NB4 (cell line): ENCODE measurements around the gene PLA2G2C.
A peak's percentile ranks its signal among the peaks of the same experiment; 100 is the strongest.

ENCODE experiments used
- DNase-seq: peaks from one replicate; pipeline ENCODE4 v3.0.0; 2010; ENCODE audit warnings: low read depth
- H3K4me3 ChIP-seq: one replicate; pipeline ENCODE4 v1.5.1; 2011; ENCODE audit warnings: mild to moderate bottlenecking, low read depth, low read length, moderate library complexity
- CTCF ChIP-seq: IDR thresholded peaks from one replicate; pipeline ENCODE4 v1.5.1; 2012; ENCODE audit warnings: low read depth, low read length
- MAX ChIP-seq: IDR thresholded peaks from 2 replicates; pipeline ENCODE4 v1.6.1; 2011; ENCODE audit warnings: low read depth, low read length
- MYC ChIP-seq: IDR thresholded peaks from 2 replicates; pipeline ENCODE4 v1.6.1; 2011; ENCODE audit warnings: low read depth, low read length
- POLR2A ChIP-seq: IDR thresholded peaks from 2 replicates; pipeline ENCODE4 v1.6.1; 2011; ENCODE audit warnings: mild to moderate bottlenecking; ENCODE audit not compliant: insufficient read length; ENCODE audit errors: extremely low read depth

Gene PLA2G2C

GRCh38 chr1:20174937-20175666 is 11.2 kb downstream of the PLA2G2C start:
- 0 out of 2 replicates have a peak, but pooled peaks have one; percentile 34 for TF ChIP-seq MAX
- no peak for TF ChIP-seq CTCF
- peak overlapping the region; percentile 76 for H3K4me3 ChIP-seq
- peak; percentile 89 for DNase-seq

- peak overlapping the region; percentile 34 for H3K4me3 ChIP-seq
- no peak for DNase-seq
- TF ChIP-seq MAX = no peak
- no peak for TF ChIP-seq POLR2A
- no peak for TF ChIP-seq MYC
- no peak for TF ChIP-seq CTCF
These were observed 14.2 kb downstream of the PLA2G2C start for GRCh38 chr1:20172033-20172590.

GRCh38 chr1:20169932-20170331 is 16.4 kb downstream of the PLA2G2C start:
- no peak for DNase-seq
- no peak for TF ChIP-seq MYC
- no peak overlapping the region for H3K4me3 ChIP-seq

- no peak overlapping the region for H3K4me3 ChIP-seq
- TF ChIP-seq MYC (no peak), POLR2A (no peak), MAX (no peak), CTCF (no peak)
- no peak for DNase-seq
These were observed 17.5 kb downstream of the PLA2G2C start for GRCh38 chr1:20168564-20169491.

GRCh38 chr1:20167126-20167525 is 19.2 kb downstream of the PLA2G2C start:
- no peak for TF ChIP-seq CTCF
- no peak for TF ChIP-seq MYC
- no peak for TF ChIP-seq POLR2A
- no peak for TF ChIP-seq MAX
- DNase-seq = no peak
- no peak overlapping the region for H3K4me3 ChIP-seq

GRCh38 chr1:20166051-20166450 is 20.3 kb downstream of the PLA2G2C start:
- H3K4me3 ChIP-seq = peak overlapping the region; percentile 32
- DNase-seq = peak; percentile 89
- TF ChIP-seq POLR2A = no peak
- TF ChIP-seq MAX = peak; percentile 41; the same call in 1 of the 2 replicates
- peak; percentile 17; the same call in 1 of the 2 replicates for TF ChIP-seq MYC
